ENCODE measurements around the gene MAPKAP1.

Gene MAPKAP1

GRCh38 chr9:125524583-125525355, 182.2 kb downstream of the MAPKAP1 start:
- no peak for DNase-seq (ENCODE audit: low read depth in 1 of 2, low spot score in 1 of 2)
- no peak for TF ChIP-seq CTCF (IDR thresholded peaks at IDR 0.05; ENCODE audit: insufficient read depth, low read length)
- no peak for TF ChIP-seq SPI1 (IDR thresholded peaks at IDR 0.05; ENCODE audit: borderline replicate concordance, low read depth)
- no peak for TF ChIP-seq GABPA (IDR thresholded peaks at IDR 0.05; ENCODE audit: low read depth)
- no peak for TF ChIP-seq POLR2AphosphoS5 (IDR thresholded peaks at IDR 0.05; ENCODE audit: low read depth)
- no peak for TF ChIP-seq REST (IDR thresholded peaks at IDR 0.05; ENCODE audit: insufficient replicate concordance, low read depth)
- H3K4me3 ChIP-seq (replicated peaks; ENCODE audit: insufficient read depth, low read length), result no peak overlapping the region
- H3K27ac ChIP-seq (replicated peaks), result no peak overlapping the region
- H3K27me3 ChIP-seq (ENCODE audit: insufficient read depth, poor library complexity, severe bottlenecking), result no peaks in the 10 kb centered on the region

- H3K27me3 ChIP-seq (ENCODE audit: insufficient read depth, poor library complexity, severe bottlenecking), result no peaks in the 10 kb centered on the region
- TF ChIP-seq SPI1 (IDR thresholded peaks at IDR 0.05; ENCODE audit: borderline replicate concordance, low read depth), result no peak
- no peak for TF ChIP-seq CTCF (IDR thresholded peaks at IDR 0.05; ENCODE audit: insufficient read depth, low read length)
- TF ChIP-seq POLR2AphosphoS5 (IDR thresholded peaks at IDR 0.05; ENCODE audit: low read depth), result no peak
- TF ChIP-seq GABPA (IDR thresholded peaks at IDR 0.05; ENCODE audit: low read depth), result no peak
- TF ChIP-seq REST (IDR thresholded peaks at IDR 0.05; ENCODE audit: insufficient replicate concordance, low read depth), result no peak
- no peak for DNase-seq (ENCODE audit: low read depth in 1 of 2, low spot score in 1 of 2)
- H3K27ac ChIP-seq (replicated peaks), result no peak overlapping the region
- H3K4me3 ChIP-seq (replicated peaks; ENCODE audit: insufficient read depth, low read length), result no peak overlapping the region
Observed at GRCh38 chr9:125523681-125524080, 183.3 kb downstream of the MAPKAP1 start.

- no peaks in the 10 kb centered on the region for H3K27me3 ChIP-seq (ENCODE audit: insufficient read depth, poor library complexity, severe bottlenecking)
- no peak overlapping the region for H3K4me3 ChIP-seq (replicated peaks; ENCODE audit: insufficient read depth, low read length)
- no peak overlapping the region for H3K27ac ChIP-seq (replicated peaks)
- TF ChIP-seq CTCF (IDR thresholded peaks at IDR 0.05; ENCODE audit: insufficient read depth, low read length) (no peak), REST (IDR thresholded peaks at IDR 0.05; ENCODE audit: insufficient replicate concordance, low read depth) (no peak), GABPA (IDR thresholded peaks at IDR 0.05; ENCODE audit: low read depth) (no peak), POLR2AphosphoS5 (IDR thresholded peaks at IDR 0.05; ENCODE audit: low read depth) (no peak), SPI1 (IDR thresholded peaks at IDR 0.05; ENCODE audit: borderline replicate concordance, low read depth) (no peak)
- peak in 1 of 2 experiments; percentile 26 for DNase-seq (ENCODE audit: low read depth in 1 of 2, low spot score in 1 of 2)
Observed at GRCh38 chr9:125522328-125522725, 184.7 kb downstream of the MAPKAP1 start.

Measured in HL-60 (cell line).